K562 (cell line): ENCODE measurements around the gene STK11. TPM values are rescaled to one million over a fixed set of nuclear protein-coding genes. Genes with fewer than 3 reads are reported as not detected.

Source experiments
- BRD9 ChIP-seq: fragments of 450-650 bp; IDR thresholded peaks from 2 replicates; pipeline ENCODE4 v1.6.1; 2018; ENCODE audit warnings: low read depth; ENCODE audit not compliant: partially characterized antibody
- CBX8 ChIP-seq: fragments of 200-600 bp; sonication (generic); IDR thresholded peaks from 2 replicates; pipeline ENCODE4 v1.6.1; 2012; ENCODE audit warnings: borderline replicate concordance, mixed run types, low read depth, mild to moderate bottlenecking, moderate library complexity, mixed read lengths, low read length, control low read depth, inconsistent platforms; ENCODE audit not compliant: poor library complexity, severe bottlenecking; ENCODE audit errors: extremely low read depth
- CTBP1 ChIP-seq: fragments of 450-650 bp; IDR thresholded peaks from 2 replicates; pipeline ENCODE4 v1.6.1; 2016; ENCODE audit warnings: borderline replicate concordance
- E2F3 ChIP-seq: fragments of 250-450 bp; sonication (Bioruptor Pico); IDR thresholded peaks from 2 replicates; pipeline ENCODE4 v1.4.0; 2020; ENCODE audit warnings: mild to moderate bottlenecking
- ELF2 ChIP-seq: fragments of 250-450 bp; sonication (Bioruptor Pico); IDR thresholded peaks from 2 replicates; pipeline ENCODE4 v1.5.0; 2021; ENCODE audit warnings: mild to moderate bottlenecking
- HDGF ChIP-seq: fragments of 450-650 bp; IDR thresholded peaks from 2 replicates; pipeline ENCODE4 v1.6.1; 2016
- KAT7 ChIP-seq: sonication (generic); formaldehyde crosslinking; IDR thresholded peaks from 2 replicates; pipeline ENCODE4 v1.8.0; 2022; ENCODE audit warnings: missing genetic modification reagents, mild to moderate bottlenecking, borderline replicate concordance
- LEF1 ChIP-seq: fragments of 450-650 bp; IDR thresholded peaks from 2 replicates; pipeline ENCODE4 v1.6.1; 2016; ENCODE audit warnings: mild to moderate bottlenecking
- NCOA1 ChIP-seq: fragments of 450-650 bp; IDR thresholded peaks from 2 replicates; pipeline ENCODE4 v1.6.1; 2016; ENCODE audit warnings: low read depth
- NRF1 ChIP-seq, 2 experiments: fragments of 450-650 bp; IDR thresholded peaks in 1 of 2; conservative IDR thresholded peaks in 1 of 2; 2 replicates each; pipeline ENCODE4 v1.6.1; 2014; ENCODE audit warnings: mild to moderate bottlenecking in 2 of 2
- PHF8 ChIP-seq: fragments of 200-600 bp; sonication (generic); IDR thresholded peaks from 2 replicates; pipeline ENCODE4 v1.6.1; 2012; ENCODE audit warnings: mixed run types, mild to moderate bottlenecking, inconsistent platforms, low read length, moderate library complexity, borderline replicate concordance
- POLR2AphosphoS2 ChIP-seq: IDR thresholded peaks from 2 replicates; pipeline ENCODE4 v1.6.1; 2012; ENCODE audit warnings: low read length, improper control_type of control experiment
- RBM14 ChIP-seq: fragments of 200-400 bp; formaldehyde crosslinking; IDR thresholded peaks from 2 replicates; pipeline ENCODE4 v1.6.1; 2018; ENCODE audit warnings: low read depth, mild to moderate bottlenecking, low read length, moderate library complexity, borderline replicate concordance; ENCODE audit not compliant: insufficient read depth
- SIN3A ChIP-seq, 2 experiments: fragments of 150-350 bp in 1 of 2; IDR thresholded peaks; 2 replicates each; pipeline ENCODE4 v1.6.1; 2011 to 2016; ENCODE audit warnings: borderline replicate concordance in 2 of 2, low read depth in 2 of 2, low read length in 2 of 2, mild to moderate bottlenecking in 2 of 2, moderate library complexity in 2 of 2; ENCODE audit not compliant: control insufficient read depth in 1 of 2
- STAG1 ChIP-seq: sonication (generic); formaldehyde crosslinking; IDR thresholded peaks from 2 replicates; pipeline ENCODE4 v1.5.0; 2020; ENCODE audit warnings: missing genetic modification reagents, borderline replicate concordance
- ZKSCAN3 ChIP-seq: fragments of 250-450 bp; sonication (Bioruptor Pico); IDR thresholded peaks from 2 replicates; pipeline ENCODE4 v1.4.0; 2020
- ZNF445 ChIP-seq: fragments of 250-450 bp; sonication (Bioruptor Pico); IDR thresholded peaks from 2 replicates; pipeline ENCODE4 v1.4.0; 2020; ENCODE audit warnings: low read depth, mild to moderate bottlenecking, moderate library complexity
- polyA plus RNA-seq, 8 experiments: library from polyadenylated mRNA; depleted of rRNA in 4 of 8; stranded (reverse) in 5 of 8; unstranded in 3 of 8; fragments of >200 nt; fragmentation: Nextera tagmentation in 2 of 8; fragmentation: Illumina TruSeq in 1 of 8; extraction: Ambion mirVana in 2 of 8; extraction: Trizol in 1 of 8; gene quantifications; 2 replicates each; pipeline versions ENCODE4 v1.2.1 to v1.2.3, GENCODE V29; 2011 to 2014; ENCODE audit warnings: inconsistent platforms in 1 of 8, missing spikeins in 1 of 8
- total RNA-seq, 7 experiments: library from RNA; depleted of rRNA in 6 of 7; stranded (reverse); fragments of >200 nt in 6 of 7; fragmentation: Illumina TruSeq in 2 of 7; extraction: Trizol in 2 of 7; gene quantifications; 2 replicates each; pipeline versions ENCODE4 v1.2.1 to v1.2.3, GENCODE V29; 2011 to 2021; ENCODE audit warnings: low replicate concordance in 1 of 7
- TF ChIP-seq, protein P1 (sequence below): sonication (generic); formaldehyde crosslinking; IDR thresholded peaks from 2 replicates; pipeline ENCODE4 v1.9.0; 2022; ENCODE audit warnings: mild to moderate bottlenecking, missing genetic modification reagents
- TF ChIP-seq, protein P2 (sequence below): sonication (generic); formaldehyde crosslinking; IDR thresholded peaks from 2 replicates; pipeline ENCODE4 v1.8.1; 2023; ENCODE audit warnings: mild to moderate bottlenecking, missing genetic modification reagents
- TF ChIP-seq, protein P3 (sequence below): fragments of 450-650 bp; IDR thresholded peaks from 2 replicates; pipeline ENCODE4 v1.6.1; 2016; ENCODE audit warnings: low read depth

The STK11 gene
- total and polyA plus RNA-seq, 9 of the 15 experiments (the other 6 are each of a cell fraction or from before 2014, with no cell fraction given), result 0.15 to 96.5 (median 31.7) TPM

DNA sequence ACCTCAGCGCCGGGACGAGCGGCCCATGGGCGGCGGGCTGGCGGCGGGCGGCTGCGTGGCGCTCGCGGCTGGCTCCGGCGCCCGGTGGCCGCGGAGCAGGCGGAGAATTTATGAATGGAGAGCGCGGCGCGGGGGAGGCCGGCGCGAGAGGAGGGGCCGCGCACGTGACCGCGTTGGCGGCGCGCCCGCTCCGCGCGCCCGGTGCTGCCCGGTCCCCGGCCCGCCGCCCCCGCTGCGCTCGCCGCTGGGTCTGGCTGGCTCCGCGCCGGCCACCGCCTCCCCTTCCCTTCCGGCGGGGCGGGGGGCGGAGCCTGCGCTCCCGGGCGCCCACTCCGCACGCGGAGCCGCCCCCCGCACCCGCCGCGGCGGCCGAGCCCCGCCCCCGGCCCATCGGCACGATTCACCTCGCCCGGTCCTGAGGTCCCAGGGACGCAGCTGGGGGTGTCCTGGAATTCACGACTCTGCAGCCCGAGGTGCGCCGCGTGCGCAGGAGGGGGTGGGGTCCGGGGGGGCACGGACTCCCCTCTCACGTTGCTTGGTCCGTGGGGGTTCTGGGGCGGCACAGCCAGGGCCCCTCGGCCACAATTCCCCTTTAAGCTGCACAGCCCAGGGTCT is 32.3 kb downstream of the STK11 start, which contains the start of gene CBARP (continued):
- TF ChIP-seq RBM14 (no peak), E2F3 (CRISPR knock-in tag) (no peak), ZKSCAN3 (CRISPR knock-in tag) (no peak), NCOA1 (no peak), PHF8 (peak; percentile 36; the same call in 1 of the 2 replicates), CBX8 (no peak), ZNF445 (no peak), CTBP1 (no peak), STAG1 (CRISPR knock-in tag) (no peak), NRF1 (conservative IDR thresholded peaks at IDR 0.05 in 1 of 2, IDR thresholded peaks at IDR 0.05 in 1 of 2) (peak; percentile 19 to 22; a peak in 1 of 4 replicates), ELF2 (CRISPR knock-in tag) (no peak), KAT7 (CRISPR knock-in tag) (no peak), LEF1 (no peak), BRD9 (no peak), SIN3A (IDR thresholded peaks at IDR 0.05; ENCODE audit: borderline replicate concordance in 2 of 2, control insufficient read depth in 1 of 2, low read depth in 2 of 2, low read length in 2 of 2) (no peak; a peak in 1 of 4 replicates), POLR2AphosphoS2 (no peak), HDGF (no peak)
- TF ChIP-seq, protein P1, sequence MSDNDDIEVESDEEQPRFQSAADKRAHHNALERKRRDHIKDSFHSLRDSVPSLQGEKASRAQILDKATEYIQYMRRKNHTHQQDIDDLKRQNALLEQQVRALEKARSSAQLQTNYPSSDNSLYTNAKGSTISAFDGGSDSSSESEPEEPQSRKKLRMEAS, result no peak; the same call in 1 of the 2 replicates
- TF ChIP-seq, protein P2, sequence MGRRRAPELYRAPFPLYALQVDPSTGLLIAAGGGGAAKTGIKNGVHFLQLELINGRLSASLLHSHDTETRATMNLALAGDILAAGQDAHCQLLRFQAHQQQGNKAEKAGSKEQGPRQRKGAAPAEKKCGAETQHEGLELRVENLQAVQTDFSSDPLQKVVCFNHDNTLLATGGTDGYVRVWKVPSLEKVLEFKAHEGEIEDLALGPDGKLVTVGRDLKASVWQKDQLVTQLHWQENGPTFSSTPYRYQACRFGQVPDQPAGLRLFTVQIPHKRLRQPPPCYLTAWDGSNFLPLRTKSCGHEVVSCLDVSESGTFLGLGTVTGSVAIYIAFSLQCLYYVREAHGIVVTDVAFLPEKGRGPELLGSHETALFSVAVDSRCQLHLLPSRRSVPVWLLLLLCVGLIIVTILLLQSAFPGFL (CRISPR knock-in tag), result no peak
- TF ChIP-seq, protein P3, sequence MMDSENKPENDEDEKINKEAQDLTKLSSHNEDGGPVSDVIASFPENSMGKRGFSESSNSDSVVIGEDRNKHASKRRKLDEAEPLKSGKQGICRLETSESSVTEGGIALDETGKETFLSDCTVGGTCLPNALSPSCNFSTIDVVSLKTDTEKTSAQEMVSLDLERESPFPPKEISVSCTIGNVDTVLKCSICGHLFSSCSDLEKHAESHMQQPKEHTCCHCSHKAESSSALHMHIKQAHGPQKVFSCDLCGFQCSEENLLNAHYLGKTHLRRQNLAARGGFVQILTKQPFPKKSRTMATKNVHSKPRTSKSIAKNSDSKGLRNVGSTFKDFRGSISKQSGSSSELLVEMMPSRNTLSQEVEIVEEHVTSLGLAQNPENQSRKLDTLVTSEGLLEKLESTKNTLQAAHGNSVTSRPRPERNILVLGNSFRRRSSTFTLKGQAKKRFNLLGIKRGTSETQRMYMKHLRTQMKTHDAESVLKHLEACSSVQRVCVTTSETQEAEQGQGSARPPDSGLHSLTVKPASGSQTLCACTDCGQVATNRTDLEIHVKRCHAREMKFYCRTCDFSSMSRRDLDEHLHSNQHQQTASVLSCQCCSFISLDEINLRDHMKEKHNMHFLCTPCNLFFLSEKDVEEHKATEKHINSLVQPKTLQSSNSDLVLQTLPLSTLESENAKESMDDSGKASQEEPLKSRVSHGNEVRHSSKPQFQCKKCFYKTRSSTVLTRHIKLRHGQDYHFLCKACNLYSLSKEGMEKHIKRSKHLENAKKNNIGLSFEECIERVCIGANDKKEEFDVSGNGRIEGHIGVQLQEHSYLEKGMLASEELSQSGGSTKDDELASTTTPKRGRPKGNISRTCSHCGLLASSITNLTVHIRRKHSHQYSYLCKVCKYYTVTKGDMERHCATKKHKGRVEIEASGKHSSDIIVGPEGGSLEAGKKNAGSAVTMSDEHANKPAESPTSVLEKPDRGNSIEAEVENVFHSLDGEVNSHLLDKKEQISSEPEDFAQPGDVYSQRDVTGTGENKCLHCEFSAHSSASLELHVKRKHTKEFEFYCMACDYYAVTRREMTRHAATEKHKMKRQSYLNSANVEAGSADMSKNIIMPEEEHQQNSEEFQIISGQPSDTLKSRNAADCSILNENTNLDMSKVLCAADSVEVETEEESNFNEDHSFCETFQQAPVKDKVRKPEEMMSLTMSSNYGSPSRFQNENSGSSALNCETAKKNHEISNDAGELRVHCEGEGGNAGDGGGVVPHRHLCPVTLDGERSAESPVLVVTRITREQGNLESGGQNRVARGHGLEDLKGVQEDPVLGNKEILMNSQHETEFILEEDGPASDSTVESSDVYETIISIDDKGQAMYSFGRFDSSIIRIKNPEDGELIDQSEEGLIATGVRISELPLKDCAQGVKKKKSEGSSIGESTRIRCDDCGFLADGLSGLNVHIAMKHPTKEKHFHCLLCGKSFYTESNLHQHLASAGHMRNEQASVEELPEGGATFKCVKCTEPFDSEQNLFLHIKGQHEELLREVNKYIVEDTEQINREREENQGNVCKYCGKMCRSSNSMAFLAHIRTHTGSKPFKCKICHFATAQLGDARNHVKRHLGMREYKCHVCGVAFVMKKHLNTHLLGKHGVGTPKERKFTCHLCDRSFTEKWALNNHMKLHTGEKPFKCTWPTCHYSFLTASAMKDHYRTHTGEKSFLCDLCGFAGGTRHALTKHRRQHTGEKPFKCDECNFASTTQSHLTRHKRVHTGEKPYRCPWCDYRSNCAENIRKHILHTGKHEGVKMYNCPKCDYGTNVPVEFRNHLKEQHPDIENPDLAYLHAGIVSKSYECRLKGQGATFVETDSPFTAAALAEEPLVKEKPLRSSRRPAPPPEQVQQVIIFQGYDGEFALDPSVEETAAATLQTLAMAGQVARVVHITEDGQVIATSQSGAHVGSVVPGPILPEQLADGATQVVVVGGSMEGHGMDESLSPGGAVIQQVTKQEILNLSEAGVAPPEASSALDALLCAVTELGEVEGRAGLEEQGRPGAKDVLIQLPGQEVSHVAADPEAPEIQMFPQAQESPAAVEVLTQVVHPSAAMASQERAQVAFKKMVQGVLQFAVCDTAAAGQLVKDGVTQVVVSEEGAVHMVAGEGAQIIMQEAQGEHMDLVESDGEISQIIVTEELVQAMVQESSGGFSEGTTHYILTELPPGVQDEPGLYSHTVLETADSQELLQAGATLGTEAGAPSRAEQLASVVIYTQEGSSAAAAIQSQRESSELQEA, result no peak
